ENCODE measurements around the gene ECT2. TPM values are rescaled to one million over a fixed set of nuclear protein-coding genes. Genes with fewer than 3 reads are reported as not detected.

Gene ECT2
- total and polyA plus RNA-seq, 2 of the 8 experiments (the other 6 are each of a cell fraction or from before 2014, with no cell fraction given), result 19.5 to 88.7 TPM

DNA sequence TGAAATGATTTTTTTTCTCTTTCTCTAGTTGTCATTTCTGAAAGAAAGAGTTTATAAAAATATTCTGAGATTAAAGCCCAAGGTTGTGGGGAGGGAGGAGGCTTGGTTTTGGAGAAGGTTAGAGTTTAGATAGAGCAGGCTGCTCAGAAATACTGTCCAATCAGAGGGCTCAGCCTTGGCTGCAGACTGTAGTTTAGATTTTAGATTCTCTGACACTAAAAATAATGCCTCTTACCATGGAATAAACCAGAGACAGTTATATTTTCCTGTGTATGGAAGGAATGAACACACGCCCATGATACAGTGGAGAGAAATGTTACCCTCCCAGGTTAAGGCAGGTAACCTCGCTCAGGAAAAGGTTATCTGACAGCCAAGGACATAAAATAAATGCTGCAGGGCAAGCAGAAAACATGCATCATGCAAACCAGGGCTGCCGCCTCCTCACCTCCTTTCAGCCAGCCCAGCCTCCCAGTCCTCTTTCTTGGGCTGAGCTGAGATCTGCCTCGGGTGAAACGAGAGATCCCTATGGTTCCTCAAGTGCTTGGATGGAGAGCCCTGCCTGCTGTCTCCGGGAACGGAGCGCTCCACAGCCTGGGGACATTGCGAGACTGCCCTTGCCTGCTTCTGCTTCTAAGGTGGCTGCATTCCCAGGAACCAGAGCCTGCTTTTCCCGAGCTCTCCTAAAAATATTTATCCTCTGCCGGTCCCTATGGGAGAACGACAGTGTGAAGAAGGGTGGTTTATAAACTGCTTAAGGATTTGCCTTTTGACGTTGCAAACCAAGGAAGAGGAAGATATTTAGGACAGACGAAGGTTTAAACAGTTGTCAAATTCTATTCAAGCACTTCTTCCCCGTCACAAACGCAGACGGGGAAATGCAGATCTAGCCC is 40.5 kb upstream of the ECT2 start:
- Histone ChIP-seq H2BK15ac (ENCODE audit: low read length) (no peak overlapping the region), H3K27me3 (replicated peaks in 1 of 4; ENCODE audit: control insufficient read depth in 3 of 4, extremely low read depth in 1 of 4, insufficient read depth in 3 of 4, low read length in 3 of 4) (0 out of 7 replicates have a peak, but pooled peaks cover 0 to 1% (median 0%) of the 10 kb centered on the region in 4 experiments), H2AFZ (ENCODE audit: low read length) (peak overlapping the region; percentile 91), H3K4me3 (ENCODE audit: extremely low read depth in 1 of 4, insufficient read depth in 2 of 4, low read depth in 3 of 4, low read length in 4 of 4) (peak overlapping the region; percentile 56 to 93 (median 90)), H3K23me2 (ENCODE audit: low read depth, low read length) (peaks cover 7% of the 10 kb centered on the region), H3K9ac (replicated peaks in 1 of 4; ENCODE audit: extremely low read depth in 1 of 4, low read depth in 3 of 4, low read length in 3 of 4) (peak overlapping the region in 2 of 4 experiments; percentile 0 to 66; a peak in 1 of 7 replicates), H3K4me2 (ENCODE audit: insufficient read depth in 1 of 2, low read depth in 2 of 2, low read length in 2 of 2) (peak overlapping the region; percentile 69 to 93), H2BK5ac (ENCODE audit: low read depth, low read length) (no peak overlapping the region), H4K5ac (ENCODE audit: insufficient read length, low read depth, low read length) (no peak overlapping the region), H4K91ac (replicated peaks; ENCODE audit: insufficient read length, low read length) (no peak overlapping the region), H4K20me1 (replicated peaks in 1 of 2; ENCODE audit: control insufficient read depth in 1 of 2, insufficient read depth in 2 of 2, low read length in 2 of 2) (no peaks in the 10 kb centered on the region), H3K36me3 (ENCODE audit: control insufficient read depth in 2 of 4, insufficient read depth in 4 of 4, low read length in 3 of 4) (no peaks in the 10 kb centered on the region), H3K9me3 (ENCODE audit: insufficient read depth in 2 of 2, low read depth in 1 of 2, low read length in 1 of 2) (no peaks in the 10 kb centered on the region), H2BK20ac (ENCODE audit: low read length) (no peak overlapping the region), H3K14ac (ENCODE audit: insufficient read length) (no peak overlapping the region), H3K18ac (ENCODE audit: extremely low read depth, low read length) (no peak overlapping the region), H3K79me1 (ENCODE audit: low read depth, low read length) (0 out of 2 replicates have a peak, but pooled peaks cover 2% of the 10 kb centered on the region), H2BK12ac (ENCODE audit: low read depth, low read length) (no peak overlapping the region), H2AK5ac (ENCODE audit: low read depth, low read length) (no peak overlapping the region), H4K8ac (ENCODE audit: extremely low read depth, insufficient read depth, low read length) (no peak overlapping the region), H3K56ac (replicated peaks; ENCODE audit: insufficient read length, low read depth, low read length) (no peak overlapping the region), H3K4ac (replicated peaks; ENCODE audit: insufficient read length, low read depth, low read length) (no peak overlapping the region), H3K27ac (ENCODE audit: low read depth, low read length) (no peak overlapping the region), H3K4me1 (replicated peaks in 1 of 4; ENCODE audit: control insufficient read depth in 3 of 4, insufficient read depth in 4 of 4, low read length in 3 of 4) (peaks cover 0 to 4% (median 0%) of the 10 kb centered on the region in 4 experiments; a peak in 1 of 7 replicates), H2BK120ac (replicated peaks; ENCODE audit: low read depth, low read length) (no peak overlapping the region), H3K79me2 (ENCODE audit: control insufficient read depth in 1 of 2, insufficient read depth in 2 of 2, low read length in 2 of 2) (no peaks in the 10 kb centered on the region), H3K23ac (ENCODE audit: insufficient read length) (no peak overlapping the region)
- TF ChIP-seq SAP30 (IDR thresholded peaks at IDR 0.05; ENCODE audit: insufficient read depth, insufficient replicate concordance, low read length) (peak; percentile 34), BRCA1 (IDR thresholded peaks at IDR 0.05; ENCODE audit: low read depth, low read length) (no peak)
- POLR2A ChIA-PET (ENCODE audit: partially characterized antibody), result interaction anchor here (0.7 to 2.2 kb wide), 3 partner anchors 10 to 40 kb away, joined by 3 to 8 read pairs (median 3); partner anchors contain the start of gene ECT2
- WGBS, 2 experiments (ENCODE audit: extremely low coverage in 1 of 2, insufficient coverage in 1 of 2, insufficient read length in 1 of 2, insufficient replicate concordance in 2 of 2, low coverage in 1 of 2, low lambda C conversion rate in 2 of 2, missing lambda C conversion rate in 1 of 2), result 10% methylated on average over 17 of the region's 17 CpGs; no CpG with 5 or more reads in 1 of the 2 experiments
- CTCF ChIA-PET (ENCODE audit: partially characterized antibody), result interaction anchor here (0.6 to 6.5 kb wide), 19 partner anchors 9 to 668 kb away, joined by 3 to 30 read pairs (median 4); no protein-coding TSS in a partner anchor
- DNase-seq (ENCODE audit: low read depth in 1 of 2, low spot score in 2 of 2) (peak in 1 of 2 experiments; percentile 51), FAIRE-seq (no peak)
